ENCODE measurements around the gene SNED1.

- no peak for TF ChIP-seq CTCF (IDR thresholded peaks at IDR 0.05)
- no peak for TF ChIP-seq POLR2A (IDR thresholded peaks at IDR 0.05)
- no peak for TF ChIP-seq EP300 (IDR thresholded peaks at IDR 0.05)
Measured at GRCh38 chr2:241081643-241082340, 83.4 kb downstream of the SNED1 start.
